SU-DHL-6 (cell line): ENCODE results near the gene ATOH7.

Experiments
- H2AFZ ChIP-seq: fragments of 200-600 bp; sonication (generic); 2 replicates; pipeline ENCODE4 v1.6.1; 2014; ENCODE audit warnings: low read depth, mild to moderate bottlenecking, moderate library complexity, mixed read lengths, antibody characterized with exemption, low read length; ENCODE audit not compliant: severe bottlenecking
- H3F3A ChIP-seq: fragments of 200-600 bp; shearing (Covaris generic); 2 replicates; pipeline ENCODE4 v1.6.0; 2016; ENCODE audit warnings: antibody characterized with exemption, mild to moderate bottlenecking; ENCODE audit not compliant: insufficient read depth
- H3K27ac ChIP-seq: fragments of 200-600 bp; sonication (generic); 2 replicates; pipeline ENCODE4 v1.5.1; 2016; ENCODE audit warnings: low read depth, mild to moderate bottlenecking, low read length, moderate library complexity, mixed read lengths
- H3K27me3 ChIP-seq: fragments of 200-600 bp; sonication (generic), shearing (Covaris generic); 2 replicates; pipeline ENCODE4 v1.6.0; 2014; ENCODE audit warnings: mild to moderate bottlenecking, low read length
- H3K36me3 ChIP-seq: fragments of 200-600 bp; sonication (generic); 2 replicates; pipeline ENCODE4 v1.6.1; 2014; ENCODE audit warnings: mild to moderate bottlenecking, low read length, mixed read lengths
- H3K4me2 ChIP-seq: fragments of 300-600, 200-600 bp; shearing (Covaris generic), sonication (generic); 2 replicates; pipeline ENCODE4 v1.6.0; 2014; ENCODE audit warnings: low read length, low read depth, mild to moderate bottlenecking; ENCODE audit not compliant: poor library complexity, severe bottlenecking
- H3K4me3 ChIP-seq: fragments of 200-600 bp; sonication (generic); 2 replicates; pipeline ENCODE4 v1.5.1; 2014; ENCODE audit warnings: antibody characterized with exemption, low read length, mild to moderate bottlenecking, mixed read lengths; ENCODE audit not compliant: insufficient read depth, poor library complexity, severe bottlenecking
- H3K79me2 ChIP-seq: fragments of 200-600 bp; sonication (generic); 2 replicates; pipeline ENCODE4 v1.6.1; 2014; ENCODE audit warnings: mild to moderate bottlenecking, low read length, moderate library complexity; ENCODE audit not compliant: insufficient read depth
- H3K9ac ChIP-seq: fragments of 200-600 bp; sonication (generic); 2 replicates; pipeline ENCODE4 v1.7.0; 2014; ENCODE audit warnings: mild to moderate bottlenecking, low read length
- H3K9me2 ChIP-seq: fragments of 200-600 bp; sonication (generic); replicated peaks from 2 replicates; pipeline ENCODE4 v1.6.1; 2014; ENCODE audit warnings: low read length; ENCODE audit not compliant: insufficient read depth
- H3K9me3 ChIP-seq: fragments of 200-600 bp; sonication (generic); 2 replicates; pipeline ENCODE4 v1.6.1; 2014; ENCODE audit warnings: low read length, mixed read lengths; ENCODE audit not compliant: insufficient read depth
- H4K20me1 ChIP-seq: fragments of 200-600 bp; sonication (generic); 2 replicates; pipeline ENCODE4 v1.6.1; 2014; ENCODE audit warnings: low read depth, mild to moderate bottlenecking, antibody characterized with exemption, low read length, moderate library complexity, mixed read lengths
- EZH2phosphoT487 ChIP-seq: fragments of 200-600 bp; sonication (generic), shearing (Covaris generic); conservative IDR thresholded peaks from 2 replicates; pipeline ENCODE4 v1.6.1; 2018; ENCODE audit warnings: mild to moderate bottlenecking, antibody characterized with exemption, low read length, moderate library complexity, mixed read lengths
- TF ChIP-seq, protein P1 (sequence below): fragments of 200-600 bp; sonication (generic); IDR thresholded peaks from one replicate; pipeline ENCODE4 v1.5.1; 2017; ENCODE audit warnings: antibody characterized with exemption, mild to moderate bottlenecking, low read length, moderate library complexity; ENCODE audit not compliant: insufficient read depth, poor library complexity, severe bottlenecking

The ATOH7 gene

DNA sequence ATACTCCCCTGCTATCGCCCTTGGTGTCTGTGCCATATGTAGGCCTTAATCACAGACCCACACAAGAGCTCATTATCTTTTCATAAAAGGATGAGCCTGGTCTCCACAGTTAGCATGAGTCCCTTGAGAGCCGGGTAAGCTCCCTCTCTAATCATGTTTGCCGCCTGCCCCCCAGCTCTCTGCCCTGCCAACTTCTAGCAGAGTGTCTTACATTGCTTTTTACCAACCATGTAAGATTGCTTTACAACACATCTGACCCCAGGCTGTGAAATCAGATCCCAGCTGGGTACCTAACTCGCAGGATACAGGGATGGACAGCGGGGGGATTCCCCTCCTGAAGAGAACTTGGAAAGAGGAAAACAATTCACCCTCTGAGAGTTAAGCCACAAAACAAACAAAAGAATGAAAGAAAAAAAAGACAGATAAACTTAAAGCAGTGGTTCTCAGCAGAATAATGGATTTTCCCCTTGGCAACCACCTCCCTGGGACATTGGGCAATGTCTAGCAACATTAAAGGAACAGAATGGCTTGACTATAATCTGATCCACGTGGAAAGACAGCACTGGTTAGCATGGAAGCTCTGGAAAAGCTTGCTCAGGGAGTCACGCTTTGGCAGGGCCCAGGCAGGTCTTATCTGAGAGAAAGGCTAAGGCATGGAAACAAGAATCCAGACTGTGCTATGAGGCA, 39.4 kb upstream of the ATOH7 start:
- TF ChIP-seq, protein P1, sequence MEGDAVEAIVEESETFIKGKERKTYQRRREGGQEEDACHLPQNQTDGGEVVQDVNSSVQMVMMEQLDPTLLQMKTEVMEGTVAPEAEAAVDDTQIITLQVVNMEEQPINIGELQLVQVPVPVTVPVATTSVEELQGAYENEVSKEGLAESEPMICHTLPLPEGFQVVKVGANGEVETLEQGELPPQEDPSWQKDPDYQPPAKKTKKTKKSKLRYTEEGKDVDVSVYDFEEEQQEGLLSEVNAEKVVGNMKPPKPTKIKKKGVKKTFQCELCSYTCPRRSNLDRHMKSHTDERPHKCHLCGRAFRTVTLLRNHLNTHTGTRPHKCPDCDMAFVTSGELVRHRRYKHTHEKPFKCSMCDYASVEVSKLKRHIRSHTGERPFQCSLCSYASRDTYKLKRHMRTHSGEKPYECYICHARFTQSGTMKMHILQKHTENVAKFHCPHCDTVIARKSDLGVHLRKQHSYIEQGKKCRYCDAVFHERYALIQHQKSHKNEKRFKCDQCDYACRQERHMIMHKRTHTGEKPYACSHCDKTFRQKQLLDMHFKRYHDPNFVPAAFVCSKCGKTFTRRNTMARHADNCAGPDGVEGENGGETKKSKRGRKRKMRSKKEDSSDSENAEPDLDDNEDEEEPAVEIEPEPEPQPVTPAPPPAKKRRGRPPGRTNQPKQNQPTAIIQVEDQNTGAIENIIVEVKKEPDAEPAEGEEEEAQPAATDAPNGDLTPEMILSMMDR, result no peak
- no peak for TF ChIP-seq EZH2phosphoT487

DNA sequence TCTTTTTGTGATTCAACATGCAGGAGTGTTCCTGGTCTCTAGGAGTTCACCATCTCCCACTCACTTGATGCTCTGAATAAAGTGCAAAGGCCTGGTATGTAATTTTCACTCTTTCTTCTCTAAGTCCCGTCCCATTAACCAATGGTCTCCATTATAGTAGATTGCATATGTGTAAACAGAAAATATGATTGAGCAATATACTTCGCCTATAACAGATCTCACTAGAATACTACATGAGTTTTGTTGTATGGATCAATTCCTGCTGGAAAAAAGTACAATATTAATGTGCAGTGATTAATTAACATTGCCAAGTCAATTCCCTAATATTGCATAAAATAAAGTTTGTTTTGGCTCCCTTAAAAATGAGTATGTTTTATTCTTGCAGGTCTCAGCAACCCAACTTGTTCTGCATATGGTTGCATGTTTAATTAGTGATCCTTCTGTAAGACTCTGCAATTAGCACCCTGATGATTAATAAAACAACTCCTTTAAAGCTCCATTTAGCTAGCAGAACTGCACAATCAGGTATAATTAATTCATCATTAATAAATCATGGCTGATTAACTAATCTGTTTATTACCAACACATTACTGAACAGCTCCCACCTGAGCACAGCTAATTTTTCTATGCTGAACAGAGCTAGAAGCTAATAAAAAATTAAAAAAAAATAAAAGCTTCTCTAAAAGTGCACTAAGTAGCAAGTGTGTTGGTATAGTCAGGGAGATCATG, 37.8 kb upstream of the ATOH7 start:
- Histone ChIP-seq H3K79me2 (no peaks in the 10 kb centered on the region), H3K9me2 (no peaks in the 10 kb centered on the region), H3K4me3 (no peak overlapping the region), H4K20me1 (no peaks in the 10 kb centered on the region), H3K9ac (no peak overlapping the region), H3K36me3 (no peaks in the 10 kb centered on the region), H3K27me3 (no peaks in the 10 kb centered on the region), H2AFZ (no peak overlapping the region), H3F3A (no peaks in the 10 kb centered on the region), H3K9me3 (no peaks in the 10 kb centered on the region), H3K4me2 (no peak overlapping the region), H3K27ac (no peak overlapping the region)
- TF ChIP-seq, protein P1, result no peak
- no peak for TF ChIP-seq EZH2phosphoT487

More for the DNA sequence above, 39.4 kb upstream of the ATOH7 start:
- Histone ChIP-seq H3K9ac (no peak overlapping the region), H3K4me3 (no peak overlapping the region), H3K79me2 (no peaks in the 10 kb centered on the region), H3F3A (no peaks in the 10 kb centered on the region), H3K36me3 (no peaks in the 10 kb centered on the region), H2AFZ (no peak overlapping the region), H4K20me1 (no peaks in the 10 kb centered on the region), H3K27me3 (no peaks in the 10 kb centered on the region), H3K9me3 (peaks cover 2% of the 10 kb centered on the region; the same call in 1 of the 2 replicates), H3K4me2 (no peak overlapping the region), H3K27ac (no peak overlapping the region), H3K9me2 (no peaks in the 10 kb centered on the region)

DNA sequence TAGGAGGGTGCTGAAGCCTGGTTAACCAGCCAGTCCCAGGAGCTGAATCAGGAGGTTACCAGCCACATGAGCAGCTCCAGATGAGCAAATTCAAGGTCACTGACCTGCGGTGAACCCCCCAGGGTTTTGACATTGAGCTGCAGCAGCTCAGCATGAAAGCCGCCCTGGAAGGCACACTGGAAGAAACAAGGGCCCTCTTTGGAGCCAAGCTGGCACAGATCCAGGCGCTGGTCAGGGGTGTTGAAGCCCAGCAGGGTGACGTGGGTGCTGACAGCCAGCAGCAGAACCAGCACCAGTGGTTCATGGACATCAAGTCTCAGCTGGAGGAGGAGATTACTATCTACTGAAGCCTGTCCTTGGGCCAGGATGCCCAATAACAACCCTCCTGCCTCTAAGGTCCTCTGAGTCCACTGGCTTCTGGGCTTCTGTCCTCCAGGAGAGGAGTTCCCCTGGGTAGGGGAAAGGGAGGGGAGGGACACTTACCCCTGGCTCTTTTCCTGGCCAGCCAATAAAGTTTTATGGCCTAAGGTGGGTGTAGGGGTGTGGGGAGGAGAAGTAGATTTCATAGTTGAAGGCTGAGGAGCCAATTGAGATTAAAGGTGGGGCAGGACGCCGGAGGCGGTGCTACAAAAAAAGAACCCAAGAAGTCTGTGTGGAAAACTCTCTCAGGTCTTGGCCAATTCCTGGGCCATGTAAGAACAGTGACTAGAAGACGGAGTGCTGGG, 29.4 kb upstream of the ATOH7 start:
- H3K9me3 ChIP-seq, result no peaks in the 10 kb centered on the region
- H2AFZ ChIP-seq, result no peak overlapping the region
- H3K4me3 ChIP-seq, result no peak overlapping the region
- H3K79me2 ChIP-seq, result no peaks in the 10 kb centered on the region
- H3K9me2 ChIP-seq, result no peaks in the 10 kb centered on the region
- TF ChIP-seq EZH2phosphoT487, result no peak
- TF ChIP-seq, protein P1, result no peak
- H3K36me3 ChIP-seq, result no peaks in the 10 kb centered on the region
- H3K27me3 ChIP-seq, result no peaks in the 10 kb centered on the region
- H3K9ac ChIP-seq, result no peak overlapping the region
- H4K20me1 ChIP-seq, result no peaks in the 10 kb centered on the region
- no peak overlapping the region for H3K27ac ChIP-seq
- no peak overlapping the region for H3K4me2 ChIP-seq
- H3F3A ChIP-seq, result no peaks in the 10 kb centered on the region
